Endothelial cell of umbilical vein (primary cell): Measurements from ENCODE around the gene AEBP1. TPM values are rescaled to one million over a fixed set of nuclear protein-coding genes. Genes with fewer than 3 reads are reported as not detected.

Experiments used
- BruUV-seq: library from RNA; stranded (reverse); fragments of 400-500 nt; replicated peaks from 2 replicates; lab custom pipeline; 2021; lab: Mats Ljungman, UMichigan
- CTCF ChIA-PET: fragments of 300-600, 350-600 bp; sonication (Branson Sonifier 250); formaldehyde crosslinking; loops from one replicate; lab custom pipeline; 2021; ENCODE audit warnings: antibody characterized with exemption, inconsistent platforms; lab: Charles Lee
- POLR2A ChIA-PET: fragments of 300-600, 350-600 bp; sonication (Branson Sonifier 250); formaldehyde crosslinking; loops from one replicate; lab custom pipeline; 2021; ENCODE audit warnings: antibody characterized with exemption, inconsistent platforms; lab: Charles Lee
- DNase-seq: peaks from one replicate; pipeline ENCODE4 v3.0.0-alpha.2; 2011; ENCODE audit warnings: low read depth, low spot score
- FAIRE-seq: peaks from 2 replicates; lab custom pipeline; 2011; peaks lifted over from hg19 to GRCh38; lab: Jason Lieb, UNC
- H2AFZ ChIP-seq: 2 replicates; pipeline ENCODE4 v1.6.0; 2012; ENCODE audit warnings: low read depth, low read length, control low read depth, inconsistent platforms
- H3K27ac ChIP-seq: 2 replicates; pipeline ENCODE4 v1.5.1; 2011; ENCODE audit warnings: low read depth, mild to moderate bottlenecking, control low read depth, low read length, moderate library complexity; ENCODE audit not compliant: insufficient read depth
- H3K27me3 ChIP-seq, 2 experiments: 2 replicates each; pipeline versions ENCODE4 v1.6.0 to v1.6.1; 2011; ENCODE audit warnings: low read length in 2 of 2, mixed read lengths in 1 of 2; ENCODE audit not compliant: control insufficient read depth in 2 of 2, insufficient read depth in 2 of 2
- H3K36me3 ChIP-seq, 2 experiments: 2 replicates in 1 of 2; 3 replicates in 1 of 2; pipeline ENCODE4 v1.5.1; 2011; ENCODE audit warnings: low read length in 2 of 2, mild to moderate bottlenecking in 1 of 2, moderate library complexity in 1 of 2; ENCODE audit not compliant: control insufficient read depth in 2 of 2, insufficient read depth in 2 of 2; ENCODE audit errors: extremely low read depth in 1 of 2
- H3K4me1 ChIP-seq: 3 replicates; pipeline ENCODE4 v1.5.1; 2011; ENCODE audit warnings: mild to moderate bottlenecking, low read length; ENCODE audit not compliant: control insufficient read depth, insufficient read depth; ENCODE audit errors: extremely low read depth
- H3K4me2 ChIP-seq: 2 replicates; pipeline ENCODE4 v1.6.1; 2011; ENCODE audit warnings: low read length, control low read depth, mixed read lengths; ENCODE audit not compliant: insufficient read depth
- H3K4me3 ChIP-seq, 3 experiments: fragments of 200-600 bp in 1 of 3; sonication (generic), shearing (Covaris generic) in 1 of 3; replicated peaks in 1 of 3; 2 replicates each; pipeline ENCODE4 v1.5.1; 2011 to 2016; ENCODE audit warnings: control low read depth in 3 of 3, low read length in 3 of 3, mild to moderate bottlenecking in 2 of 3, inconsistent platforms in 1 of 3, low read depth in 1 of 3, moderate library complexity in 1 of 3; ENCODE audit not compliant: insufficient read depth in 1 of 3
- H3K79me2 ChIP-seq: 2 replicates; pipeline ENCODE4 v1.6.0; 2012; ENCODE audit warnings: low read length, inconsistent platforms; ENCODE audit not compliant: control insufficient read depth, insufficient read depth
- H3K9ac ChIP-seq: replicated peaks from 2 replicates; pipeline ENCODE3; 2011; ENCODE audit warnings: low read length, control low read depth; ENCODE audit not compliant: insufficient read depth; ENCODE audit errors: extremely low read depth
- H3K9me1 ChIP-seq: replicated peaks from 3 replicates; pipeline ENCODE4 v1.6.0; 2011; ENCODE audit warnings: mild to moderate bottlenecking, low read length; ENCODE audit not compliant: control insufficient read depth, insufficient read depth; ENCODE audit errors: extremely low read depth
- H3K9me3 ChIP-seq: replicated peaks from 2 replicates; pipeline ENCODE4 v1.5.1; 2012; ENCODE audit warnings: low read length, inconsistent platforms; ENCODE audit not compliant: control insufficient read depth, insufficient read depth
- H4K20me1 ChIP-seq: replicated peaks from 2 replicates; pipeline ENCODE3; 2011; ENCODE audit warnings: mild to moderate bottlenecking, low read length; ENCODE audit not compliant: control insufficient read depth, insufficient read depth; ENCODE audit errors: extremely low read depth
- EZH2 ChIP-seq: IDR thresholded peaks from 2 replicates; pipeline ENCODE4 v1.6.1; 2012; ENCODE audit warnings: borderline replicate concordance, low read depth, mild to moderate bottlenecking, moderate library complexity, low read length, inconsistent platforms; ENCODE audit not compliant: severe bottlenecking
- GATA2 ChIP-seq: IDR thresholded peaks from 2 replicates; pipeline ENCODE4 v1.7.0; 2011; ENCODE audit warnings: low read depth, mild to moderate bottlenecking, moderate library complexity, mixed read lengths, low read length; ENCODE audit not compliant: insufficient read length, insufficient read depth
- POLR2A ChIP-seq: IDR thresholded peaks from 2 replicates; pipeline ENCODE4 v1.6.1; 2012; ENCODE audit warnings: low read depth, mild to moderate bottlenecking, control low read depth, low read length
- POLR2AphosphoS5 ChIP-seq: IDR thresholded peaks from 2 replicates; pipeline ENCODE4 v1.6.1; 2012; ENCODE audit warnings: low read depth, mild to moderate bottlenecking, control low read depth, low read length, moderate library complexity; ENCODE audit not compliant: insufficient read depth
- dilution Hi-C: fragments of 300-500 bp; cut with MboI; formaldehyde crosslinking; loops from one replicate; pipeline ENCODE4 v1.15.0; 2019; ENCODE audit warnings: low sequenced_read_pairs; ENCODE audit not compliant: extremely low pct_ligation_motif_present
- intact Hi-C: fragments of 100-400 bp; cut with micrococcal nuclease; formaldehyde crosslinking; loops from one replicate; pipeline ENCODE4 v1.10.0; 2022
- polyA plus RNA-seq, 4 experiments: library from polyadenylated mRNA; depleted of rRNA in 3 of 4; stranded (reverse) in 3 of 4; unstranded in 1 of 4; fragments of >200 nt; gene quantifications; 2 replicates each; pipeline versions ENCODE4 v1.2.1 to v1.2.3, GENCODE V29; 2011 to 2012; ENCODE audit warnings: missing spikeins in 1 of 4
- total RNA-seq: library from RNA; stranded (reverse); gene quantifications from 2 replicates; pipeline ENCODE4 v1.2.3, GENCODE V29; 2021
- TF ChIP-seq, protein P1 (sequence below), 2 donors: IDR thresholded peaks; 1 replicate in 1 of 2; 2 replicates in 1 of 2; pipeline ENCODE4 v1.5.1; 2011; ENCODE audit warnings: low read length in 2 of 2, mild to moderate bottlenecking in 2 of 2, moderate library complexity in 2 of 2, control low read depth in 1 of 2, inconsistent platforms in 1 of 2, low read depth in 1 of 2; ENCODE audit not compliant: insufficient read depth in 1 of 2; ENCODE audit errors: extremely low read depth in 1 of 2

The AEBP1 gene
- total and polyA plus RNA-seq, 2 donors (not counting 3 experiments of a cell fraction or from before 2014, with no cell fraction given), result 20.6 to 48.0 TPM

- intact Hi-C loops (no loop called here), dilution Hi-C loops (no loop called here)
- no peak for DNase-seq
- Histone ChIP-seq H3K27me3 (peaks cover 0 to 4% of the 10 kb centered on the region in 2 experiments), H3K4me3 (no peak overlapping the region), H2AFZ (no peak overlapping the region), H4K20me1 (no peaks in the 10 kb centered on the region), H3K4me2 (no peak overlapping the region), H3K4me1 (no peaks in the 10 kb centered on the region), H3K79me2 (no peaks in the 10 kb centered on the region), H3K9ac (no peak overlapping the region), H3K36me3 (no peaks in the 10 kb centered on the region), H3K9me3 (no peaks in the 10 kb centered on the region), H3K9me1 (no peaks in the 10 kb centered on the region), H3K27ac (no peak overlapping the region)
- no peak for TF ChIP-seq GATA2
- FAIRE-seq, result no peak
- BruUV-seq, result no TSS peak
- POLR2A ChIA-PET, result no interaction called here
- CTCF ChIA-PET, result interaction anchor here (0.8 to 1.0 kb wide), 2 partner anchors 9 to 11 kb away, joined by 3 to 4 read pairs; no protein-coding TSS in a partner anchor
These were observed 30.9 kb downstream of the AEBP1 start for GRCh38 chr7:44134943-44135628.

GRCh38 chr7:44136731-44137130, 32.6 kb downstream of the AEBP1 start:
- no peaks in the 10 kb centered on the region for H3K9me3 ChIP-seq
- dilution Hi-C loops (no loop called here), intact Hi-C loops (no loop called here)
- no peaks in the 10 kb centered on the region for H3K4me1 ChIP-seq
- peaks cover 0 to 4% of the 10 kb centered on the region in 2 experiments for H3K27me3 ChIP-seq
- no peaks in the 10 kb centered on the region for H4K20me1 ChIP-seq
- H3K27ac ChIP-seq, result no peak overlapping the region
- H3K4me2 ChIP-seq, result no peak overlapping the region
- no peak overlapping the region for H3K4me3 ChIP-seq
- DNase-seq (no peak), FAIRE-seq (no peak)
- H3K9ac ChIP-seq, result no peak overlapping the region
- POLR2A ChIA-PET, result no interaction called here
- no TSS peak for BruUV-seq
- CTCF ChIA-PET, result no interaction called here
- no peaks in the 10 kb centered on the region for H3K9me1 ChIP-seq
- H2AFZ ChIP-seq, result no peak overlapping the region
- H3K79me2 ChIP-seq, result no peaks in the 10 kb centered on the region
- TF ChIP-seq EZH2 (no peak), POLR2A (no peak), POLR2AphosphoS5 (no peak), GATA2 (no peak)
- TF ChIP-seq, protein P1, sequence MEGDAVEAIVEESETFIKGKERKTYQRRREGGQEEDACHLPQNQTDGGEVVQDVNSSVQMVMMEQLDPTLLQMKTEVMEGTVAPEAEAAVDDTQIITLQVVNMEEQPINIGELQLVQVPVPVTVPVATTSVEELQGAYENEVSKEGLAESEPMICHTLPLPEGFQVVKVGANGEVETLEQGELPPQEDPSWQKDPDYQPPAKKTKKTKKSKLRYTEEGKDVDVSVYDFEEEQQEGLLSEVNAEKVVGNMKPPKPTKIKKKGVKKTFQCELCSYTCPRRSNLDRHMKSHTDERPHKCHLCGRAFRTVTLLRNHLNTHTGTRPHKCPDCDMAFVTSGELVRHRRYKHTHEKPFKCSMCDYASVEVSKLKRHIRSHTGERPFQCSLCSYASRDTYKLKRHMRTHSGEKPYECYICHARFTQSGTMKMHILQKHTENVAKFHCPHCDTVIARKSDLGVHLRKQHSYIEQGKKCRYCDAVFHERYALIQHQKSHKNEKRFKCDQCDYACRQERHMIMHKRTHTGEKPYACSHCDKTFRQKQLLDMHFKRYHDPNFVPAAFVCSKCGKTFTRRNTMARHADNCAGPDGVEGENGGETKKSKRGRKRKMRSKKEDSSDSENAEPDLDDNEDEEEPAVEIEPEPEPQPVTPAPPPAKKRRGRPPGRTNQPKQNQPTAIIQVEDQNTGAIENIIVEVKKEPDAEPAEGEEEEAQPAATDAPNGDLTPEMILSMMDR (IDR thresholded peaks at IDR 0.05; ENCODE audit: extremely low read depth in 1 of 2, insufficient read depth in 1 of 2, low read depth in 1 of 2, low read length in 2 of 2), result no peak
- no peaks in the 10 kb centered on the region for H3K36me3 ChIP-seq
